GM12891 (cell line): ENCODE data around the gene UGT1A8.

Experiments
- PAX5 ChIP-seq: IDR thresholded peaks from 2 replicates; pipeline ENCODE4 v1.6.1; 2011; ENCODE audit warnings: low read length, moderate library complexity, mild to moderate bottlenecking; ENCODE audit not compliant: insufficient read depth, severe bottlenecking
- POLR2A ChIP-seq: IDR thresholded peaks from 2 replicates; pipeline ENCODE4 v1.6.1; 2011; ENCODE audit warnings: low read depth, low read length, control low read depth
- TAF1 ChIP-seq: IDR thresholded peaks from 2 replicates; pipeline ENCODE4 v1.6.1; 2011; ENCODE audit warnings: low read depth, low read length, control low read depth

DNA sequence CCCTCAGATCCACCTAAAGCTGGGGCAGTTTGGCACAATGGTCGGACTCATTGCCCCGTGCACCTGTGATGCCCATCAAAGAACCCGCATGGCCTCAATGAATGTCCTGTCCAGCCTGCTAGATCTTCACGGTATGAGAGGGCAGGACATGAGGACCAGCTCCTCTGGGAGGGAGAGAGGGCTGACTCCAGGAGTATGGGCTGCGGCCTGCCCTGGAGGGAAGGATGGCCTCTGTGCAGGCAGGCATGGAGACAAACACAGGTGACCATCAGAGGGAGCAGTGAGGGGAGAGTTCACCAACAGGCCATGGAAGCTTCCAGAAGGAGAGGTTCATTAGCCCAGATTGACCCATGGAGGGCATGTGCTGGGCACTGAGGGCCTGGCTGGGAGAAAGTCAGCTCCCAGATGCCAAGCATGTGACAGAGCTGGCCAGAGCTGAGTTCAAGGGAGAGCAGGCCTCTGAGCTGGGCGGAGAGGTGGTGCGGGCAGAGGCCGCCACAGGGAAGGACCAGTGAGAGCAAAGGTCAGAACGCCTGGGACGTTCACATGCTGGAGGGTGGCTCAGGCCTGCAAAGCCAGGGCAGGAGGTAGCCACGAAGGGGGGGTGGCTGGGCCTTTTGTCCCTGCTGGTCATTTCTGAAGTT, 200.7 kb downstream of the UGT1A8 start:
- no peak for TF ChIP-seq TAF1
- no peak for TF ChIP-seq PAX5
- TF ChIP-seq POLR2A = no peak
